Endodermal cell (in vitro differentiated cells): Measurements from ENCODE around the gene ACAP2. TPM values are rescaled to one million over a fixed set of nuclear protein-coding genes. Genes with fewer than 3 reads are reported as not detected.
A peak's percentile ranks its signal among the peaks of the same experiment; 100 is the strongest.

ENCODE experiments used
- DNase-seq: peaks from one replicate; pipeline ENCODE4 v3.0.0-alpha.2; 2017
- H3K27ac ChIP-seq: 2 replicates; pipeline ENCODE4 v1.5.1; 2013; ENCODE audit warnings: mild to moderate bottlenecking, low read depth, low read length, moderate library complexity
- H3K27me3 ChIP-seq: 2 replicates; pipeline ENCODE4 v1.6.1; 2013; ENCODE audit warnings: mild to moderate bottlenecking, low read length, moderate library complexity; ENCODE audit not compliant: insufficient read depth, control insufficient read depth, poor library complexity, severe bottlenecking
- H3K36me3 ChIP-seq: 2 replicates; pipeline ENCODE4 v1.7.0; 2013; ENCODE audit warnings: mild to moderate bottlenecking, low read length, moderate library complexity; ENCODE audit not compliant: control insufficient read depth, insufficient read depth
- H3K4me1 ChIP-seq: one replicate; pipeline ENCODE4 v1.7.0; 2013; ENCODE audit warnings: low read length; ENCODE audit not compliant: control insufficient read depth, insufficient read depth
- H3K4me3 ChIP-seq: 2 replicates; pipeline ENCODE4 v1.5.1; 2013; ENCODE audit warnings: mild to moderate bottlenecking, low read length, moderate library complexity
- H3K9ac ChIP-seq: 2 replicates; pipeline ENCODE4 v1.6.1; 2013; ENCODE audit warnings: mild to moderate bottlenecking, low read length, moderate library complexity; ENCODE audit not compliant: poor library complexity, severe bottlenecking; ENCODE audit errors: extremely low read depth
- H3K9me3 ChIP-seq: 2 replicates; pipeline ENCODE4 v1.6.1; 2013; ENCODE audit warnings: mild to moderate bottlenecking, low read length, moderate library complexity; ENCODE audit not compliant: control insufficient read depth
- H3K27ac Mint-ChIP-seq: 2 replicates; pipeline ENCODE4 v1.8.0; 2020; ENCODE audit warnings: mixed read lengths
- H3K27me3 Mint-ChIP-seq: 2 replicates; pipeline ENCODE4 v1.8.0; 2021; ENCODE audit warnings: mild to moderate bottlenecking, mixed read lengths; ENCODE audit not compliant: insufficient read depth
- H3K36me3 Mint-ChIP-seq: 2 replicates; pipeline ENCODE4 v1.8.0; 2020; ENCODE audit warnings: low read depth, mixed read lengths
- H3K4me1 Mint-ChIP-seq: 2 replicates; pipeline ENCODE4 v1.8.0; 2020; ENCODE audit warnings: mixed read lengths
- H3K4me3 Mint-ChIP-seq: 2 replicates; pipeline ENCODE4 v1.8.0; 2020; ENCODE audit warnings: mild to moderate bottlenecking, moderate library complexity, mixed read lengths
- H3K9me3 Mint-ChIP-seq: 2 replicates; pipeline ENCODE4 v1.8.0; 2020; ENCODE audit warnings: mild to moderate bottlenecking, mixed read lengths
- CTCF ChIP-seq: fragments of 200-600 bp; sonication (generic); conservative IDR thresholded peaks from 2 replicates; pipeline ENCODE4 v1.5.0; 2021; ENCODE audit warnings: antibody characterized with exemption, mild to moderate bottlenecking
- whole genome bisulfite sequencing, 2 experiments: methylation state at CpG; one replicate each; pipeline versions ENCODE4 v1.1.5 to v1.1.7; 2013; ENCODE audit warnings: missing lambda C conversion rate in 2 of 2, mixed read lengths in 1 of 2; ENCODE audit not compliant: insufficient coverage in 1 of 2, insufficient read length in 1 of 2; 5-methylcytosine and 5-hydroxymethylcytosine counted together
- total RNA-seq, 2 donors: library from RNA; stranded (reverse); fragmentation: NEBNext Ultra II Directional in 1 of 2; extraction: Animal tissue kit (Norgen Biotek cat#: 25700) in 1 of 2; gene quantifications; 2 replicates in 1 of 2; 3 replicates in 1 of 2; pipeline ENCODE4 v1.2.1, GENCODE V29; 2021

Gene ACAP2
- total RNA-seq, 2 donors from 2014 or later = 61.9 to 70.5 TPM

DNA sequence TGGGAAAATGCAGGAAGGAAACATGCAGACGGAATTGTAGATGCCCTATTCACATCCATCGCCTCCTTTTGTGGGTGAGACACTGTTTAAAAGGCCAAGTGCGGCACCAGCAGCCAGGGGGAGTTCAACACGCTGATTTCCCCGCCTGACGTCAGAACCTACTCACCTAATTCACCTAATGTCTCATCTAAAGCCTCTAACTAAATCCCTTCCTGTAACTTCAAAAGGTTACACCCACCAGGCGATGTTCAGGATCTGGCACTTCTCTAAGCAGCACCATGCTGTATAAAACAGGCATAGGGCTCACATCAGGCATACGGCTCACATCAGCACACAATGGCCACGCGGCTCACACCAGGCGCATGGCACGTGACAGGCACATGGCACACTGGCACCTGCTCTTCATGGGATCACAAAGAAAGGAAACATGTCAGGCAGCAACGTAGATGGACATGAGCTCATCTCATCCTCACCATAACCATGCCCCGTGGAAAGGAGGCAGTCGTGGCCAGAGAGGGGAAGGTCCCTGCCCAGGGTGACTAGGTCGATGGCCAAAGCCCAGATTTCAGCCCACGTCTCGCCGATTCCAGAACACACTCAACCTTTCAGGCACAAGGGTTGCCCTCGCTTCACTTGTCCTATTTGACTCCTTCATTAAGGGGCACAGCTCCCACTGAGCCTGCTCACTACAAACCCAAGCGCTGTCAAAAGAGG lies 193.6 kb downstream of the ACAP2 start:
- H3K9ac ChIP-seq = no peak overlapping the region
- peaks cover 4% of the 10 kb centered on the region for H3K4me1 ChIP-seq
- Mint-ChIP-seq H3K9me3 (no peaks in the 10 kb centered on the region), H3K27ac (no peak overlapping the region), H3K27me3 (no peaks in the 10 kb centered on the region), H3K4me3 (no peak overlapping the region), H3K4me1 (peaks cover 16% of the 10 kb centered on the region), H3K36me3 (peaks cover 42% of the 10 kb centered on the region)
- no peak overlapping the region for H3K27ac ChIP-seq
- no peak overlapping the region for H3K4me3 ChIP-seq
- WGBS, 2 experiments = 95 to 96% methylated on average over 12 to 21 of the region's 21 CpGs
- TF ChIP-seq CTCF = no peak
- H3K36me3 ChIP-seq = peaks cover 8% of the 10 kb centered on the region
- peaks cover 5% of the 10 kb centered on the region for H3K9me3 ChIP-seq
- H3K27me3 ChIP-seq = no peaks in the 10 kb centered on the region
- DNase-seq = peak; percentile 24

- no peak overlapping the region for H3K4me3 ChIP-seq
- H3K9me3 ChIP-seq = peaks cover 5% of the 10 kb centered on the region
- H3K4me1 ChIP-seq = peaks cover 4% of the 10 kb centered on the region
- Mint-ChIP-seq H3K27me3 (no peaks in the 10 kb centered on the region), H3K9me3 (no peaks in the 10 kb centered on the region), H3K4me3 (no peak overlapping the region), H3K27ac (no peak overlapping the region), H3K36me3 (peaks cover 51% of the 10 kb centered on the region), H3K4me1 (peaks cover 16% of the 10 kb centered on the region)
- 96 to 100% methylated on average over 2 to 8 of the region's 8 CpGs for WGBS, 2 experiments
- H3K27me3 ChIP-seq = no peaks in the 10 kb centered on the region
- no peak for TF ChIP-seq CTCF
- H3K36me3 ChIP-seq = peaks cover 8% of the 10 kb centered on the region
- H3K27ac ChIP-seq = no peak overlapping the region
- DNase-seq = peak; percentile 13
- H3K9ac ChIP-seq = no peak overlapping the region
Observed at GRCh38 chr3:195248281-195248680, 194.5 kb downstream of the ACAP2 start.

GRCh38 chr3:195247863-195248189 lies 195.0 kb downstream of the ACAP2 start:
- peaks cover 5% of the 10 kb centered on the region for H3K9me3 ChIP-seq
- 77 to 80% methylated on average over 2 to 7 of the region's 8 CpGs for WGBS, 2 experiments
- no peak overlapping the region for H3K4me3 ChIP-seq
- Mint-ChIP-seq H3K27me3 (no peaks in the 10 kb centered on the region), H3K36me3 (peaks cover 54% of the 10 kb centered on the region), H3K4me1 (peaks cover 14% of the 10 kb centered on the region), H3K9me3 (no peaks in the 10 kb centered on the region), H3K4me3 (no peak overlapping the region), H3K27ac (peak overlapping the region; percentile 5)
- H3K36me3 ChIP-seq = peaks cover 8% of the 10 kb centered on the region
- H3K27ac ChIP-seq = no peak overlapping the region
- no peaks in the 10 kb centered on the region for H3K27me3 ChIP-seq
- no peak overlapping the region for H3K9ac ChIP-seq
- H3K4me1 ChIP-seq = no peaks in the 10 kb centered on the region
- peak; percentile 49 for DNase-seq
- TF ChIP-seq CTCF = no peak
